ENCODE data around the gene ACR.

ACR gene

GRCh38 chr22:50710221-50710620 is 27.8 kb upstream of the ACR start:
- Mint-ChIP-seq H3K27me3 (no peaks in the 10 kb centered on the region), H3K4me1 (ENCODE audit: low read depth) (no peaks in the 10 kb centered on the region), H3K27ac (no peak overlapping the region), H3K9me3 (no peaks in the 10 kb centered on the region), H3K36me3 (ENCODE audit: low read depth) (no peaks in the 10 kb centered on the region), H3K4me3 (no peak overlapping the region)
- no peak for DNase-seq

GRCh38 chr22:50710886-50711285 is 27.1 kb upstream of the ACR start:
- Mint-ChIP-seq H3K27ac (no peak overlapping the region), H3K9me3 (no peaks in the 10 kb centered on the region), H3K27me3 (no peaks in the 10 kb centered on the region), H3K4me3 (no peak overlapping the region), H3K4me1 (ENCODE audit: low read depth) (no peaks in the 10 kb centered on the region), H3K36me3 (ENCODE audit: low read depth) (no peaks in the 10 kb centered on the region)
- no peak for DNase-seq

- H3K4me3 Mint-ChIP-seq, result no peak overlapping the region
- H3K4me1 Mint-ChIP-seq (ENCODE audit: low read depth), result no peaks in the 10 kb centered on the region
- H3K36me3 Mint-ChIP-seq (ENCODE audit: low read depth), result no peaks in the 10 kb centered on the region
- no peaks in the 10 kb centered on the region for H3K9me3 Mint-ChIP-seq
- DNase-seq, result no peak
- H3K27ac Mint-ChIP-seq, result no peak overlapping the region
- H3K27me3 Mint-ChIP-seq, result peaks cover 2% of the 10 kb centered on the region
Observed at GRCh38 chr22:50711446-50712340, 26.3 kb upstream of the ACR start.

GRCh38 chr22:50712341-50713007 is 25.5 kb upstream of the ACR start:
- no peaks in the 10 kb centered on the region for H3K36me3 Mint-ChIP-seq (ENCODE audit: low read depth)
- peaks cover 2% of the 10 kb centered on the region for H3K27me3 Mint-ChIP-seq
- H3K4me3 Mint-ChIP-seq, result no peak overlapping the region
- H3K9me3 Mint-ChIP-seq, result no peaks in the 10 kb centered on the region
- no peaks in the 10 kb centered on the region for H3K4me1 Mint-ChIP-seq (ENCODE audit: low read depth)
- no peak overlapping the region for H3K27ac Mint-ChIP-seq
- DNase-seq, result no peak

GRCh38 chr22:50713008-50713385 is 25.0 kb upstream of the ACR start:
- DNase-seq, result no peak
- Mint-ChIP-seq H3K4me1 (ENCODE audit: low read depth) (no peaks in the 10 kb centered on the region), H3K27ac (no peak overlapping the region), H3K9me3 (no peaks in the 10 kb centered on the region), H3K36me3 (ENCODE audit: low read depth) (no peaks in the 10 kb centered on the region), H3K4me3 (no peak overlapping the region), H3K27me3 (peaks cover 2% of the 10 kb centered on the region)

- H3K27ac Mint-ChIP-seq, result no peak overlapping the region
Observed at GRCh38 chr22:50713571-50714056, 24.4 kb upstream of the ACR start.

GRCh38 chr22:50714150-50714549 is 23.9 kb upstream of the ACR start:
- Mint-ChIP-seq H3K4me1 (ENCODE audit: low read depth) (no peaks in the 10 kb centered on the region), H3K27ac (no peak overlapping the region), H3K36me3 (ENCODE audit: low read depth) (no peaks in the 10 kb centered on the region), H3K27me3 (peaks cover 2% of the 10 kb centered on the region), H3K4me3 (no peak overlapping the region), H3K9me3 (no peaks in the 10 kb centered on the region)
- DNase-seq, result no peak

More at GRCh38 chr22:50713571-50714056, 24.4 kb upstream of the ACR start:
- Mint-ChIP-seq H3K9me3 (no peaks in the 10 kb centered on the region), H3K27me3 (peaks cover 2% of the 10 kb centered on the region), H3K4me3 (no peak overlapping the region), H3K36me3 (ENCODE audit: low read depth) (no peaks in the 10 kb centered on the region), H3K4me1 (ENCODE audit: low read depth) (no peaks in the 10 kb centered on the region)
- DNase-seq, result no peak

GRCh38 chr22:50714631-50715179 is 23.3 kb upstream of the ACR start:
- Mint-ChIP-seq H3K27ac (no peak overlapping the region), H3K4me1 (ENCODE audit: low read depth) (no peaks in the 10 kb centered on the region), H3K27me3 (peaks cover 2% of the 10 kb centered on the region), H3K36me3 (ENCODE audit: low read depth) (no peaks in the 10 kb centered on the region), H3K4me3 (no peak overlapping the region), H3K9me3 (no peaks in the 10 kb centered on the region)
- DNase-seq, result no peak

- no peak for DNase-seq
- Mint-ChIP-seq H3K4me3 (no peak overlapping the region), H3K27me3 (peaks cover 2% of the 10 kb centered on the region), H3K27ac (no peak overlapping the region), H3K4me1 (ENCODE audit: low read depth) (no peaks in the 10 kb centered on the region), H3K36me3 (ENCODE audit: low read depth) (no peaks in the 10 kb centered on the region), H3K9me3 (no peaks in the 10 kb centered on the region)
Observed at GRCh38 chr22:50715250-50715649, 22.8 kb upstream of the ACR start.

- Mint-ChIP-seq H3K36me3 (ENCODE audit: low read depth) (no peaks in the 10 kb centered on the region), H3K4me3 (no peak overlapping the region), H3K27me3 (peaks cover 2% of the 10 kb centered on the region), H3K9me3 (no peaks in the 10 kb centered on the region), H3K4me1 (ENCODE audit: low read depth) (no peaks in the 10 kb centered on the region), H3K27ac (no peak overlapping the region)
- DNase-seq, result no peak
Observed at GRCh38 chr22:50715776-50716175, 22.2 kb upstream of the ACR start.

- no peak overlapping the region for H3K4me3 Mint-ChIP-seq
- no peak for DNase-seq
- H3K27me3 Mint-ChIP-seq, result peaks cover 2% of the 10 kb centered on the region
- no peak overlapping the region for H3K27ac Mint-ChIP-seq
- no peaks in the 10 kb centered on the region for H3K36me3 Mint-ChIP-seq (ENCODE audit: low read depth)
- no peaks in the 10 kb centered on the region for H3K9me3 Mint-ChIP-seq
- H3K4me1 Mint-ChIP-seq (ENCODE audit: low read depth), result no peaks in the 10 kb centered on the region
Observed at GRCh38 chr22:50716290-50717024, 21.5 kb upstream of the ACR start.

GRCh38 chr22:50717709-50718351 is 20.2 kb upstream of the ACR start:
- no peaks in the 10 kb centered on the region for H3K9me3 Mint-ChIP-seq
- H3K27me3 Mint-ChIP-seq, result peaks cover 2% of the 10 kb centered on the region
- H3K4me1 Mint-ChIP-seq (ENCODE audit: low read depth), result no peaks in the 10 kb centered on the region
- no peak for DNase-seq
- H3K4me3 Mint-ChIP-seq, result no peak overlapping the region
- no peak overlapping the region for H3K27ac Mint-ChIP-seq
- H3K36me3 Mint-ChIP-seq (ENCODE audit: low read depth), result no peaks in the 10 kb centered on the region

- H3K27me3 Mint-ChIP-seq, result peaks cover 2% of the 10 kb centered on the region
- no peaks in the 10 kb centered on the region for H3K36me3 Mint-ChIP-seq (ENCODE audit: low read depth)
- DNase-seq, result no peak
- no peaks in the 10 kb centered on the region for H3K9me3 Mint-ChIP-seq
- no peak overlapping the region for H3K4me3 Mint-ChIP-seq
- no peaks in the 10 kb centered on the region for H3K4me1 Mint-ChIP-seq (ENCODE audit: low read depth)
- H3K27ac Mint-ChIP-seq, result no peak overlapping the region
Observed at GRCh38 chr22:50718352-50718709, 19.7 kb upstream of the ACR start.

- H3K9me3 Mint-ChIP-seq, result no peaks in the 10 kb centered on the region
- H3K27me3 Mint-ChIP-seq, result peaks cover 2% of the 10 kb centered on the region
- no peak for DNase-seq
- no peaks in the 10 kb centered on the region for H3K36me3 Mint-ChIP-seq (ENCODE audit: low read depth)
- H3K27ac Mint-ChIP-seq, result no peak overlapping the region
- H3K4me3 Mint-ChIP-seq, result no peak overlapping the region
- no peaks in the 10 kb centered on the region for H3K4me1 Mint-ChIP-seq (ENCODE audit: low read depth)
Observed at GRCh38 chr22:50719814-50720300, 18.1 kb upstream of the ACR start.

All from activated T-cell treated with anti-CD3 and anti-CD28 coated beads, Interleukin-2, amount 50 U/mL, for 24 hours (primary cell).